Upper lobe of right lung (tissue), 1 donor: Measurements from ENCODE around the gene ZDHHC1. TPM values are rescaled to one million over a fixed set of nuclear protein-coding genes. Genes with fewer than 3 reads are reported as not detected.

Experiments used
- ATAC-seq: fragments of 200-7000 bp; cut with Tn5 transposase; one replicate; pipeline ENCODE4 v1.9.1; 2020; ENCODE audit warnings: mild to moderate bottlenecking, moderate library complexity
- DNase-seq: peaks from one replicate; pipeline ENCODE4 v3.0.0-alpha.2; 2020
- H3K27ac ChIP-seq: fragments of 200-600 bp; one replicate; pipeline ENCODE4 v1.8.0; 2022
- H3K27me3 ChIP-seq: fragments of 200-600 bp; one replicate; pipeline ENCODE4 v1.8.0; 2022; ENCODE audit warnings: mild to moderate bottlenecking
- H3K36me3 ChIP-seq: fragments of 200-600 bp; one replicate; pipeline ENCODE4 v1.8.0; 2022
- H3K4me1 ChIP-seq: fragments of 200-600 bp; one replicate; pipeline ENCODE4 v1.8.0; 2022
- H3K4me3 ChIP-seq: fragments of 200-600 bp; one replicate; pipeline ENCODE4 v1.8.0; 2022; ENCODE audit warnings: mild to moderate bottlenecking
- H3K9me3 ChIP-seq: fragments of 200-600 bp; one replicate; pipeline ENCODE4 v1.8.0; 2022
- intact Hi-C: fragments of 100-400 bp; cut with DNase I; formaldehyde crosslinking; loops from one replicate; pipeline ENCODE4 v1.11.0; 2022
- total RNA-seq: library from RNA; stranded (reverse); fragmentation: NEBNext Ultra II Directional; extraction: Animal tissue kit (Norgen Biotek cat#: 25700); gene quantifications from one replicate; pipeline ENCODE4 v1.2.1, GENCODE V29; 2021
- TF ChIP-seq, protein P1 (sequence below): fragments of 200-600 bp; IDR thresholded peaks from one replicate; pipeline ENCODE4 v1.8.0; 2022; ENCODE audit warnings: antibody characterized with exemption
- donor health status: DM: no; HTN: yes; CAD: no; lungs with severe emphysema.

ZDHHC1 gene
- total RNA-seq, 1 donor from 2014 or later: 11.1 TPM

DNA sequence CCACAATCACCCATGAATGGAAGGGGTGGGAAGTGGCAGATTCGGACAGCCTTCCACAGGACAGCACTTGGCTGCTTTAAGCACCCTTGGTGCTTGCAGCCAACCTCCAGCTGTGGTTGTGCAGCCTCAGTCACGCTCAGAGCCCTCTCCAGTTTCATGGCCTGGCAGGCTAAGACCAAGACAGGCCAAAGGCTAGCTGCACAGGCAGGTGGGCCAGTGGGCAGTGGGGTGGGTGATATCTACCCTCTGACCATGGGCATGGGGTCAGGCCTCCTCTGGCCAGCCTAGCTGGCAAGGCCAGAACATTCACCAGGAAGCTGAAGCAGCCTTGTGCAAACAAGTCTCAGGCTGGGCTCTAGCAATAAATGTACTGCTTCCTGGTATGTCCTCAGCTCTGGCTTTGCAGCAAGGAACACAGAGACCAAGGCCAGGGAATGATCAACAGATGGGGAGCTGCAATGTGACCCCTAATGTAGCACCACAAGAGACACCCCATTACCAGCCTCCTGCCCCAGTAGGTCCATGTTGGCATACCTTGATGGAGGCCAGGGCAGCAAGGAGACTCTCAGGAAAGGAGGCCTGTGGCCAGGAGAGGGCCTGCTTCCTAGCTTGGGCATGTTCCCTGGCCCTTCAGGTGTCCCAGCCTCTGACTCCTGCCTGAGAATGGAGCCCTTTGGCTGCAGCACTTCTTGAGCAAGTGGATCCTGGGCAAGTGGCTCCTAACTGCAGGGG lies 35.6 kb upstream of the ZDHHC1 start:
- Histone ChIP-seq H3K27ac (peak overlapping the region; percentile 59), H3K9me3 (no peaks in the 10 kb centered on the region), H3K36me3 (peaks cover 55% of the 10 kb centered on the region), H3K27me3 (no peaks in the 10 kb centered on the region), H3K4me3 (no peak overlapping the region), H3K4me1 (peaks cover 52% of the 10 kb centered on the region)
- ATAC-seq (peak; percentile 56), DNase-seq (no peak)
- intact Hi-C loops: no loop called here
- TF ChIP-seq, protein P1, sequence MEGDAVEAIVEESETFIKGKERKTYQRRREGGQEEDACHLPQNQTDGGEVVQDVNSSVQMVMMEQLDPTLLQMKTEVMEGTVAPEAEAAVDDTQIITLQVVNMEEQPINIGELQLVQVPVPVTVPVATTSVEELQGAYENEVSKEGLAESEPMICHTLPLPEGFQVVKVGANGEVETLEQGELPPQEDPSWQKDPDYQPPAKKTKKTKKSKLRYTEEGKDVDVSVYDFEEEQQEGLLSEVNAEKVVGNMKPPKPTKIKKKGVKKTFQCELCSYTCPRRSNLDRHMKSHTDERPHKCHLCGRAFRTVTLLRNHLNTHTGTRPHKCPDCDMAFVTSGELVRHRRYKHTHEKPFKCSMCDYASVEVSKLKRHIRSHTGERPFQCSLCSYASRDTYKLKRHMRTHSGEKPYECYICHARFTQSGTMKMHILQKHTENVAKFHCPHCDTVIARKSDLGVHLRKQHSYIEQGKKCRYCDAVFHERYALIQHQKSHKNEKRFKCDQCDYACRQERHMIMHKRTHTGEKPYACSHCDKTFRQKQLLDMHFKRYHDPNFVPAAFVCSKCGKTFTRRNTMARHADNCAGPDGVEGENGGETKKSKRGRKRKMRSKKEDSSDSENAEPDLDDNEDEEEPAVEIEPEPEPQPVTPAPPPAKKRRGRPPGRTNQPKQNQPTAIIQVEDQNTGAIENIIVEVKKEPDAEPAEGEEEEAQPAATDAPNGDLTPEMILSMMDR: no peak

- Histone ChIP-seq H3K4me1 (peaks cover 53% of the 10 kb centered on the region), H3K27me3 (no peaks in the 10 kb centered on the region), H3K4me3 (no peak overlapping the region), H3K36me3 (peaks cover 55% of the 10 kb centered on the region), H3K9me3 (no peaks in the 10 kb centered on the region), H3K27ac (no peak overlapping the region)
- intact Hi-C loops: no loop called here
- ATAC-seq (no peak), DNase-seq (no peak)
- TF ChIP-seq, protein P1: no peak
These were observed 34.9 kb upstream of the ZDHHC1 start for GRCh38 chr16:67451061-67451703.

- DNase-seq (no peak), ATAC-seq (no peak)
- peak overlapping the region; percentile 53 for H3K27ac ChIP-seq
- TF ChIP-seq, protein P1: no peak
- no peaks in the 10 kb centered on the region for H3K9me3 ChIP-seq
- H3K4me3 ChIP-seq: no peak overlapping the region
- peaks cover 58% of the 10 kb centered on the region for H3K36me3 ChIP-seq
- peaks cover 59% of the 10 kb centered on the region for H3K4me1 ChIP-seq
- intact Hi-C loops: no loop called here
- no peaks in the 10 kb centered on the region for H3K27me3 ChIP-seq
These were observed 33.5 kb upstream of the ZDHHC1 start for GRCh38 chr16:67449739-67450138.

GRCh38 chr16:67449336-67449735 lies 33.1 kb upstream of the ZDHHC1 start:
- Histone ChIP-seq H3K36me3 (peaks cover 62% of the 10 kb centered on the region), H3K27ac (peak overlapping the region; percentile 53), H3K4me1 (peaks cover 59% of the 10 kb centered on the region), H3K27me3 (no peaks in the 10 kb centered on the region), H3K4me3 (no peak overlapping the region), H3K9me3 (no peaks in the 10 kb centered on the region)
- intact Hi-C loops: no loop called here
- TF ChIP-seq, protein P1: no peak
- no peak for DNase-seq
- no peak for ATAC-seq

DNA sequence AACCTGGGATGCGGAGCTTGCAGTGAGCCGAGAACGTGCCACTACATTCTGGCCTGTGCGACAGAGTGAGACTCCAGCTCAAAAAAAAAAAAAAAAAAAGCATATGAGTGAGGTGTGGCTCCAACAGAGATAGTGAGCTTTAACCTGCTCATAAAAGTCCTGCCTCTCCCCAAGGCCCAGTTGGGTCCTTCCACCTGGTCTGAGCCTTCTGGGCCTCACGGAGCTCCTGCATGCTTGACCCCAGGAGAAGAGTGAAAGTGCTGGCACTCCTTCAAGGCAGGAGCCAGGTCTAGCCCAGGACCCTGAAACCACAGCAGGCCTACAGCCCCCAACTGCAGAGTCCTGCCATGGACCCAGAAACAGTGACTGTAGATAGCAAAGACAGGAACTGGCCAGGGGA lies 32.3 kb upstream of the ZDHHC1 start:
- DNase-seq (no peak), ATAC-seq (no peak)
- Histone ChIP-seq H3K27me3 (no peaks in the 10 kb centered on the region), H3K4me3 (no peak overlapping the region), H3K36me3 (peaks cover 68% of the 10 kb centered on the region), H3K4me1 (peaks cover 65% of the 10 kb centered on the region), H3K27ac (peak overlapping the region; percentile 53), H3K9me3 (no peaks in the 10 kb centered on the region)
- TF ChIP-seq, protein P1: no peak
- intact Hi-C loops: no loop called here
